ENCODE measurements around the gene FER.
"Not testable (repeated sequence)": the region's sequence is repeated elsewhere in the genome, so short reads cannot be mapped to it uniquely, and the experiment has no call there.

FER gene

GRCh38 chr5:108983461-108984092 is 235.9 kb downstream of the FER start:
- DNase-seq, result no peak

GRCh38 chr5:108989761-108990392 is 242.2 kb downstream of the FER start:
- DNase-seq, result no peak

GRCh38 chr5:108992396-108993085 is 244.8 kb downstream of the FER start:
- not testable (repeated sequence) for DNase-seq

GRCh38 chr5:108993440-108993839 is 245.7 kb downstream of the FER start:
- DNase-seq, result not testable (repeated sequence)

GRCh38 chr5:108997720-108998119 is 250.0 kb downstream of the FER start:
- DNase-seq, result no peak

GRCh38 chr5:108998216-108998615 is 250.5 kb downstream of the FER start:
- no peak for DNase-seq

GRCh38 chr5:109003928-109004327 is 256.2 kb downstream of the FER start:
- no peak for DNase-seq

GRCh38 chr5:109005297-109006009 is 257.8 kb downstream of the FER start:
- DNase-seq, result no peak

- DNase-seq, result no peak
These were observed 258.4 kb downstream of the FER start for GRCh38 chr5:109006129-109006528.

- no peak for DNase-seq
These were observed 268.6 kb downstream of the FER start for GRCh38 chr5:109016300-109016699.

GRCh38 chr5:109022056-109022455 is 274.4 kb downstream of the FER start:
- no peak for DNase-seq

- DNase-seq, result not testable (repeated sequence)
These were observed 278.0 kb downstream of the FER start for GRCh38 chr5:109025729-109026128.

- DNase-seq, result no peak
These were observed 280.4 kb downstream of the FER start for GRCh38 chr5:109027983-109028607.

- no peak for DNase-seq
These were observed 281.1 kb downstream of the FER start for GRCh38 chr5:109028608-109029299.

- no peak for DNase-seq
These were observed 282.1 kb downstream of the FER start for GRCh38 chr5:109029847-109030246.

GRCh38 chr5:109030360-109031143 is 282.9 kb downstream of the FER start:
- DNase-seq, result no peak

- DNase-seq, result no peak
These were observed 286.6 kb downstream of the FER start for GRCh38 chr5:109034306-109034705.

GRCh38 chr5:109035436-109035835 is 287.7 kb downstream of the FER start:
- DNase-seq, result no peak

- DNase-seq, result no peak
These were observed 290.6 kb downstream of the FER start for GRCh38 chr5:109038209-109038840.

GRCh38 chr5:109041317-109041716 is 293.6 kb downstream of the FER start:
- DNase-seq, result no peak

GRCh38 chr5:109045710-109046109 is 298.0 kb downstream of the FER start:
- no peak for DNase-seq
